ENCODE results near the gene NT5DC1.
A peak's percentile ranks its signal among the peaks of the same experiment; 100 is the strongest.

NT5DC1 gene

GRCh38 chr6:116189472-116189871, 88.8 kb downstream of the NT5DC1 start:
- H3K4me3 ChIP-seq (ENCODE audit: low read length): no peak overlapping the region
- DNase-seq (ENCODE audit: low read depth): no peak
- TF ChIP-seq CTCF (conservative IDR thresholded peaks at IDR 0.05; ENCODE audit: low read length): no peak

GRCh38 chr6:116190550-116190949, 89.9 kb downstream of the NT5DC1 start:
- peak; percentile 94 for DNase-seq (ENCODE audit: low read depth)
- H3K4me3 ChIP-seq (ENCODE audit: low read length): no peak overlapping the region
- no peak for TF ChIP-seq CTCF (conservative IDR thresholded peaks at IDR 0.05; ENCODE audit: low read length)

GRCh38 chr6:116191881-116192280, 91.2 kb downstream of the NT5DC1 start:
- H3K4me3 ChIP-seq (ENCODE audit: low read length): no peak overlapping the region
- TF ChIP-seq CTCF (conservative IDR thresholded peaks at IDR 0.05; ENCODE audit: low read length): no peak
- no peak for DNase-seq (ENCODE audit: low read depth)

GRCh38 chr6:116192786-116193185, 92.1 kb downstream of the NT5DC1 start:
- TF ChIP-seq CTCF (conservative IDR thresholded peaks at IDR 0.05; ENCODE audit: low read length): no peak
- H3K4me3 ChIP-seq (ENCODE audit: low read length): no peak overlapping the region
- no peak for DNase-seq (ENCODE audit: low read depth)

GRCh38 chr6:116196841-116197240, 96.2 kb downstream of the NT5DC1 start:
- no peak for TF ChIP-seq CTCF (conservative IDR thresholded peaks at IDR 0.05; ENCODE audit: low read length)
- no peak for DNase-seq (ENCODE audit: low read depth)
- H3K4me3 ChIP-seq (ENCODE audit: low read length): no peak overlapping the region

GRCh38 chr6:116200619-116201249, 100.1 kb downstream of the NT5DC1 start:
- H3K4me3 ChIP-seq (ENCODE audit: low read length): no peak overlapping the region
- DNase-seq (ENCODE audit: low read depth): no peak
- TF ChIP-seq CTCF (conservative IDR thresholded peaks at IDR 0.05; ENCODE audit: low read length): no peak

- no peak for DNase-seq (ENCODE audit: low read depth)
- TF ChIP-seq CTCF (conservative IDR thresholded peaks at IDR 0.05; ENCODE audit: low read length): no peak
- H3K4me3 ChIP-seq (ENCODE audit: low read length): no peak overlapping the region
These were observed 100.9 kb downstream of the NT5DC1 start for GRCh38 chr6:116201538-116201937.

Data from AG10803 (cell line).